ENCODE measurements around the gene LRRC58.
"Not testable (repeated sequence)": the region's sequence is repeated elsewhere in the genome, so short reads cannot be mapped to it uniquely, and the experiment has no call there.

Gene LRRC58

DNA sequence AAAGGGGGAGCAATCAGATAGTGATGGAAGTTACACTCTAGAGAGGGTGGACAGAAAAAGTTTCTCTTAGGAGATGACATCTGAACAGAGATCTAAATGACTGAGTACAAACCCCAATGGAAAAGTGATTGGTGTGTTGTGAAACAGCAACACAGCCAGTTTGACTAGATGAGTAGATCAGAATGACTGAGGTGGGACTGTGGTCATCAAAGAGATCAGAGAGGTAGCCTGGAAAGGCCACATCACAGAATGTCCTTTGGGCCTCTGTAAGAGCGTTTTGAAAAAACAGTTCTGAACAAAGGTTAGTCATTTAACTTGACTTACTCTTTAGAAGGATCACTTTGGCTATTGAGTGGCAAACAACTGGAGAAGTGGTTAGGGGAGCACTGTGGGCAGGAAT, 10.6 kb downstream of the LRRC58 start:
- no peak for DNase-seq

DNA sequence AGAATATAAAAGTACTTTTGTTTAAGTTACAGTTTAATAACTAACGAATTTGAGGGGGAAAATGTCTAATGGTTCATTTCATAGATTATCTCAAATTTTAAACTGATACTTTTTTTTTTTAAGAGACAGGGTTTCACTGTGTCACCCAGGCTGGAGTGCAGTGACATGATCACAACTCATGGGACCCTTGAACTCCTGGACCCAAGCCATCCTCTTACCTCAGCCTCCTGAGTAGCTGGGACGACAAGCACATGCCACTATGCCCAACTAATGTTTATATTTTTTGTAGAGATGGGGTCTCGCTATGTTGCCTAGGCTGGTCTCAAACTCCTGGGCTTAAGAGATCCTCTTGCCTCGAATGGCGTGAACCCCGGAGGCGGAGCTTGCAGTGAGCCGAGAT, 16.5 kb downstream of the LRRC58 start:
- DNase-seq = no peak

DNA sequence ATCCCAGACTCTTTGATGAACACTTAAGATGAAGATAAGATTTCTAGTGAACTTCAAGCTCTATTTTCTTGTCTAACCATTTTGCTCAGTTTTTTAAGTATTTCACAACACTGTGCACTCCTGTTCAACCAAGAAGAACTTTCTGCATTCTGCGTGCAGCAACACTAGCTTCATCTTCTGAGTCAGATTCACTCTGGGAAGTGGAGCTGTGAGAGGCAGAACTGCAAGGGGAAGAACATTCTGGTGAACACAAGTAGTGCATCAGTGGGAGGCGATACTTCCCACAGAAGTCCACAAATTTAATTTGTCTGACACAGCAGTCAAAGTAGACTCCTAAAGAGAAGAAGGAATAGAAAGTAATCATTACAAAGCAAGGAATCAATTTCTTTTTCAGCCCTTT, 18.1 kb downstream of the LRRC58 start:
- no peak for DNase-seq

DNA sequence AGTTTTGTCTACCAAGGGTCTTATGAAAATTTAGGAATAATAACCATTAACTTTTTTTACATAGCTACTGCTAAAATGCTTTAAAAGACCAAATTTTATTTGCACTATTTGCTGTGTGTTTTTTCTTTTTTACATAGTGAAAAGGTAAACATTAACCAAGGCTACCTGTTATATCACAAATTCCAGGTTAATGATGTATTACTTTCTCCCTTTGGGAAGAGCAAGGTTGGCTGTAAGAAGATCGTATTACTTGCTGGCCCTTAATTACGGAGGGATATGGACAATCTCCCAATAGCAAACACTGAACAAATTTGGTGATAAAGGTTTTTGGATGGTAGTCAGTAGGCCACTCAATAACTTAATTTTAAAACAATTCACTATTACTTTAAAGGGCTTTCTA, 22.4 kb downstream of the LRRC58 start:
- no peak for DNase-seq

DNA sequence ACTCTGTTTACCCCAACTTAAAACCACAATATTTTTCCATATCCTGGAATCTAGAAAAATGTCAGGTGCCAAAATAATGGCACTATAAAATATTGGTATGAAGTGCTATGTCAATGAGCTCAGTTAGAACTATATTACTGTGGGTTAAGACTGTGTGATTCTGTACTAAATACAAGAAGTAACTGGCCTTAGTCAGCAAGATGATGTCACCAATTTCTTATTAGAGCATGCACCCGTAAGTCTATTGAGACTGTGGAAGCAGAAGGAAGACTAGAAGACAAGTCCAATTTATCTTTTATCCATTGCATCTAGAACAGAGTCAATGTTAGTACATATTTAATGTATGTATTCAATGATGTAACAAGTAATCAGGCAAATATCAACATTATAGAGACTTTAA, 25.0 kb downstream of the LRRC58 start:
- DNase-seq = no peak

DNA sequence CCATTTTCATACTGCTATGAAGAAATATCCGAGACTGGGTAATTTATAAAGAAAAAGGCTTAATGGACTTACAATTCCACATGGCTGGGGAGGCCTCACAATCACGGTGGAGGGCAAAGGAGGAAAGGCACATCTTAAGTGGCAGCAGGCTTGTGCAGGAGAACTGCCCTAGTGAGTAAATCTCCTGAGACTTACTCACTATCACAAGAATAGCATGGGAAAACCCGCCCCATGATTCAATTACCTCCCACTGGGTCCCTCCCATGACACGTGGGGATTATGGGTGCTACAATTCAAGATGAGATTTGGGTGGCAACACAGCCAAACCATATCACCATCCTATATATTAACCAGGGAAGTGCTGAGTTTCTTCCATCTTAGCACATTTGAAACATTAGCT, 25.4 kb downstream of the LRRC58 start:
- DNase-seq = not testable (repeated sequence)

DNA sequence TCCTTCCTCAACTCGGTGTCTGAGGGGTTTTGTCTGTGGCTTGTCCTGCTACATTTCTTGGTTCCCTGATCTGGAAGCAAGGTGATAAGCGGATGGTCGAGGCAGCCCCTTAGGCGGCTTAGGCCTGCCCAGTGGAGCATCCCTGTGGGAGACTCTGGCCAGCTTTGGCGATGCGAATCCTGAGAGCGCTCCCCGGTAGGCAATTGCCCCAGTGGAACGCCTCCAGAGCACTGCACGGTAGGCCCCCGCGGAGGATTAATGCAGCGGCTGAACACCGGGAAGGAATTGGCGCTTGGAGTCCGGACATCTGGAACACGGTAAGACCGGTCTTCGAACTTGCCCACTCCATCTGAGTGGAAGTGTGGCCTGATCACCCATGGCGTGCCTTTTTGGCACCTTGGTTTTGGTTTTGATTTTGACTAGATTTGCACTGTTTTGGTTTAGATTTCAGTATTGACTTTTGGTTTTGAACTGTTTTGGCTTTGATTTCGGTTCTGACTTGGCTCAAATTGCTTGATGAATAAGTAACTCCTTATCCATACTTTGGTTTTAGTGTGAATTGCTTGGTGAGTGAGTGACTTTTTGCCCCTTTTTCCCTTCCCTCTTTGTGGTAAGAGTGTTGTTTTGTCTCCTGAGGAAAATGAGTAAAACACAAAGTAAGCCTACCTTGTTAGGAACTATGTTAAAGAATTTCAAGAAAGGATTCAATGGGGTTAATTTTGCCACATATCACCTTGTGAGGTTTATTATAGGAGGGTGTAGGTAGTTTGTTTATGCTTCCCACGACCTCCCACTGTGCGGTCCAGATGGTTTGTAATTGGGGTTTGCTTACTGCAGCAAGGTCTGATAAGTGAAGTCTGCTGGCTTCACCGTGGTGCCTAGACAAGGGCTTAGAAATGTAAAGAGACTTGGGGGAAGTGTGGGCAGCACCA, 37.0 kb downstream of the LRRC58 start:
- no peak for DNase-seq

DNA sequence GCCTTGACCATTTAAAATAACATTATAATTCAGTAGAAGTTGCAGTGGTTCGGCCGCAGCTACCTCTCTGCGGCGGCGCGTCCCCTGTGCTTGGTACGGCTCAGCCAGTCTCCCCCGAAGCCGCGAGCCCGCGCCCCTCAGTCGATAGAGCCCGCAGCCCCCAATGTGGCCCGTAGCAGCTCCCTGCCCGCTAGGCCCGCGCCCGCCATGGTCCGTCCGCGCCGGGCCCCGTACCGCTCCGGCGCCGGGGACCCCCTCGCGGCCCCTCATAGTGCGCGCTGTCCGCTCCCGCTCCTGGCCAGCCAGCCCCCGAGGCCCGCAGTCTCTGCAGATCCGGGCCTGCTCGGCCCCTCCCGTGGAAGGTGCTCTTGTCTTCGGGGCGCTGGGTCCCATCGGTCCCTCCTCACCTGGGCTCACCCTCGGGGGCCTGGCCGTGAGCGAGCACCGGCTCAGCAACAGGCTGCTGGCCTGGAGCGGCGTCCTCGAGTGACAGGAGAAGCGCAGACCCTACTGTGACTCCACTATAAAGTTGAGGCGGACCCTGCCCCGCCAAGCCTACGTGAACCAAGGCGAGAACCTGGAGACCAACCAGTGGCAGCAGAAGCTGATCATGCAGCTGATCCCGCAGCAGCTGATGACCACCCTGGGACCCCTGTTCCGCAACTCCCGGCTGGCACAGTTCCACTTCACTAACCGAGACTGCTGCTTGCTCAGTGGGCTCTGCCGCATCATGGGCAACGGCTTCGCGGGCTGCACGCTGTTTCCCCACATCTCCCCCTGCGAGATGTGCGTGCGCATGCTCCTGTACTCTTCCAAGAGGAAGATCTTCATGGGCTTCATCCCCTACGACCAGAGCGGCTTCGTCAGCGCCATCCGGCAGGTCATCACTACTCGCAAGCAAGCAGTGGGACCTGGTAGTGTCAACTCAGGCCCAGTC, 42.4 kb downstream of the LRRC58 start:
- no peak for DNase-seq

DNA sequence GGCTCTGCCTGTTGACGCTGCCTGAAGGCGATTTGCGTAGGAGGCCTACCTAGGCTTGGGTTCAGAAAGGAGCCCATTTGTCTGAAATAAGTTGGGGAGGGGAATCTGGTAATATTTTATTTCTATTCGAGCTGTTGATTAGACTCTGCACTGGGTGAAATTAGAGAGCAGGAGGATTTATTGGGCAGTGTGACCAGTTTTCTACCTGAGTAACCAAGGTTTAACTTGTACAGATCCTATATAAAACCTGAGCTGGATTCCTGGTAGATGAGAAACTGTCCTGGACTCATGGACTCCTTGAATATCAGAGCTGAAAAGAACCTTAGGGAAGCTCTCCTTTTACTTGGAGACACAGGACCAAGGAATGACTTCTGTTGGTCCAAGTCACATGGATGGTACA, 44.5 kb downstream of the LRRC58 start:
- no peak for DNase-seq

DNA sequence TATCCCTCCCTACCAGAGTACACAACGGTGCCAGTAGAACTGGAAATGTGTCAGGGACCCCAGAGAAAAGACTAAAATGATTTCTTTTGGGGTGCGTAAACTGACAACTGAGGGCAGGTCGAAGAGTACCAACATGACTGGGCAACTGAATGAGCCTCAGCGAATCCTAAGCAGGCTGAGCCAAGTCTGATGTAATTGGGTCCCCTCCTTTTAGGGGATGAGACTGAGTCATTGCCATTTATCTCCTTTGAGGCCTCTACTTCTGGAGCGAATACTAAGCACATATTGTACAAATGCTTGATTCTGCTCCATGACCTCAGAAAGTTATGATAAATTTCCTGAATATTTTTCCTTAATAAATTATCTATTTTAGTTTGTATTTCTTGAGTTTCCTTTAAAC, 46.8 kb downstream of the LRRC58 start:
- DNase-seq = no peak

DNA sequence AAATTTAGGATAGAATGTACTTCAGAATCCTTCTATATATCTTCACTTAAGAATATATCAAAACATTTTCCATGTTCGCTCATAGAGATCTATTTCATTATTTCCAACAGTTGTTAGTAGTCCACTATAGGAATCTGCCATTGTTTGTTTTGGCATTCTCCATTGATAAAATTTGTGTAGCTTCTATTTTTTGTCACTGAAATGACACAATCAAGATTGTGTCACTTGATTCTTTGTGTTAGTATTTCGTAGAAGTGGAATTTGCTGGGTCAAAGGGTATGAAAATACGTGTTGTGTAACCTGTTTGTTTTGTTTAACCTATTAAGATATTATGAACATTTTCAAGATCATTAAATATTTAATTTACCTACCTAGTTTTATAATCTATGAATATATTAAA, 48.2 kb downstream of the LRRC58 start:
- no peak for DNase-seq

DNA sequence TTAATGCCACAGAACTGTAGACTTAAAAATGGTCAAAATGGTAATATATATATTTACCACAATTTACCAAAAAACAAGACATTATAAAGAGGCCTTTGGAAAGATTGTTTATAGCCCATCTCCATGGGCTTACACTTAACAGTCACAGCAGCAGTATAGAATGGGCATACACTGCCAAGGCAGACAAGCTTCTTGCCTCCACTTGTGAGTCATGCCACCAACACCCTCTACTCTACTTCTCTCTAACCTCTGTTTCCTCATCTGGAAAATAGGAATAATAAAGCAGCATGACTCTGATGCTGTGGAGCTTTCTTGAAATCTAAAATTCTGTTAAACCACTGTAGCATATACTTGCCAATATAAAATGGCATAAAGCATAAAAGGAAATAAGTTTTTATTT, 49.8 kb downstream of the LRRC58 start:
- no peak for DNase-seq

DNA sequence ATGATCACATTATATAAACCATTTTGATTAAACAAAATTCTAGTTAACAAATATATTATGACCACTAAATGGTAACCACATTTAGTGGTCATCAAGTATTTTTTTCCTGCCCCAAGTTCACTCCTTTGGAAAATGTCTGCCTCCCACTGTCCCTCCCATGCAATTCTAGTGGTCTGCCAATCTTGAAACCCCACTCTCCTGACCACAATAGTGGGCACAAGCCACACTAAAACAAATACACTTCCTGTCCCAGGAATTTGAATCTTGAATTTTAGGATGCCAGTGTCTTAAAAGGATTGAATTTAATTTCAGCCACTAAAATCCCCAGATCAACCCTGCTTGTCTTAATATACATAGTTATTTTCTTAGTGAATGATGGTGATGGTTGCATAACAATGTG, 50.2 kb downstream of the LRRC58 start:
- no peak for DNase-seq

DNA sequence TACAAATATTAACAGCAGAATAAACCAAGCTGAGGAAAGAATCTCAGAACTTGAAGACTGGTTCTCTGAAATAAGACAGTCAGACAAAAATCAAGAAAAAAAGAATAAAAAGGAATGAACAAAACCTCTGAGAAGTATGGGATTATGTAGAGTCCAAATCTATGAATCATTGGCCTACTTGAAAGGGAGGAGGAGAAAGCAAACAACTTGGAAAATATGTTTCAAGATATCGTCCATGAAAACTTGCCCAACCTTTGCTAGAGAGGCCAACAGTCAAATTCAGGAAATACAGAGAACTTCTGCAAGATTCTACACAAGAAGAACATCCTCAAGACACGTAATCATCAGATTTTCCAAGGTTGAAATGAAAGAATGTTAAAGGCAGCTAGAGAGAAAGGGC, 57.6 kb downstream of the LRRC58 start:
- DNase-seq = not testable (repeated sequence)

DNA sequence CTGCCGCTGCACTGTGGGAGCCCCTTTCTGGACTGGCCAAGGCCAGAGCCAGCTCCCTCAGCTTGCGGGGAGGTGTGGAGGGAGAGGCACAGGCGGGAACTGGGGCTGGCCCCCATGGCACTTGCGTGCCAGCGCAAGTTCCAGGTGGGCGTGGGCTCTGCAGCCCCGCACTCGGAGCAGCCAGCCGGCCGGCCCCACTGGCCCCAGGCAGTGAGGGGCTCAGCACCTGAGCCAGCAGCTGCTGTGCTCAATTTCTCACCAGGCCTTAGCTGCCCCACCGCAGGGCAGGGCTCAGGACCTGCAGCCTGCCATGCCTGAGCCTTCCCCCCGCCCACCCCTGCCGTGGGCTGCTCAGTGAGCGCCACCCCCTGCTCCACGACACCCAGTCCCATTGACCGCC, 59.5 kb downstream of the LRRC58 start:
- no peak for DNase-seq

DNA sequence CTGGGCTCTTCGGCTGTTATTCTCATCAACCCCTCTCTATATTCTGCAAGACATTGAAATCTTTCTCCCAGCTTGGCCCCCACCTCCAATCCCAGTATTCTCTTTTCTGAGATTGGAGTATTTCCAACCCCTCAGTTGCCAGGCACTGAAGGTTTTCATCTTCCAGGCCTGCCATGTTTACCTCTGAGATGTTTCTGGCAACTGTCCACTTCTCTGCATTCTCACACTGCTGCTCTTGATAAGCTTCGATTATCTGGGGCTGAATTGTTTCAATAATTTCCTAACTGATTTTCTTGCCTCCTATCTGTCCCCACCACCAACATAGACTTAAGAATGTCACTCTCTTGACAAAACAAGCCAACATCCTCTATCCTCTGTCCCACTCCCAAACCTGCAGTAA, 62.7 kb downstream of the LRRC58 start:
- DNase-seq = no peak

DNA sequence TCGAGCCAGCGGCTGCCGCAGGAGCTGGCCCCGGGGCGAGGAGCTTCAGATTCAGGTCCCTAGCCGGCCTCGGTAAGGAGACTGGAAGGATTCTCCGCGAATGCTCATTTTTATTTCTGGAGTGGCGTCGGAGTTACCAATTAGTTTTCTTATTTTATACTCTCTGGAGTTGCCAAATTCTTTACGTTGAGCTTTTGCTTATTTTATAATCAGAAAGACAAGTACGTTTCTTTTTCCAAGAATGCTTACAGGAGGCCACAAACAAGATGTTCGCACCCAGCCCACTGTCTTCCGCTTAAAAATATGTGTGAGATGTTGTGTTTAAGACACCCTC, 63.7 kb downstream of the LRRC58 start:
- no peak for DNase-seq

DNA sequence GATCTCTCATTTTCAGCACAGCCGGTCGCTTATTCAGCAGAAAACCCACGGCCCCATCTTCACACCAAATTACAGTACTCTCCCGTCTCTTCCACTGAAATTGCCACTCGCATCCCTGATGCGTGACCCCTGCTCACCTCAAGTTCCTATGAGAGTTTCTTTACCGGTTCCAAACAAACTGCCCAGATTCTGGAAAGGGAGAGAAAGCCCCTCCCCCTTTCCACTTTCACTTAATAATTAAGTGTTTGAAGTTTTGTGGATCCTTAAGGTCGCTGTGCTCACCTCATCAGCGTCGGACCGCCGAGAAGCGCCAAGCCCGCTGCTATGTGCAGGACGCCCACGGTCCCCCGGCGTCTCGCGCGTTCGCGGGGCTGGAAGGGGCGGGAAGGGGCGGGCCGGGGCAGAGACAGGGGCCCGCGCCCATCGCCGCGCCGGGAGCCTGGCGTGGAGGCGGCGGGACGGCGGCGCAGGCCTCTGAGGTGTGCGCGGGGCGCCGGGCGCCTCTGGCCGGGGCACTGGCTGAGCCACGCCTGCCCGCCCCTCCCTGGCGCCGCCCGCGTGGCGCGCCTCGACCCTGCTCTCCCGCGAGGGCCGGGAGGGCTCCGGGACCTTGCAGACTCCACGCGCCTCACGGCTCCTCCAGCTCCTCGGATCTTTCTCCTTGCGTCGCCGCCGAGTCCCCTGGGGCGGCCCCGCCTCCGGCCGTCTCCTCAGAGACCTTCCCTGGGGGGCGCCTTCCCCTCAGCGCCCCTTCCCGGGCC, 64.2 kb downstream of the LRRC58 start, which contains the start of gene GPR156:
GPR156 (minus strand) TSS at position 476 of the 761 bp plus-strand sequence. CDS start 41,124 bp downstream, outside the sequence.
- no peak for DNase-seq

DNA sequence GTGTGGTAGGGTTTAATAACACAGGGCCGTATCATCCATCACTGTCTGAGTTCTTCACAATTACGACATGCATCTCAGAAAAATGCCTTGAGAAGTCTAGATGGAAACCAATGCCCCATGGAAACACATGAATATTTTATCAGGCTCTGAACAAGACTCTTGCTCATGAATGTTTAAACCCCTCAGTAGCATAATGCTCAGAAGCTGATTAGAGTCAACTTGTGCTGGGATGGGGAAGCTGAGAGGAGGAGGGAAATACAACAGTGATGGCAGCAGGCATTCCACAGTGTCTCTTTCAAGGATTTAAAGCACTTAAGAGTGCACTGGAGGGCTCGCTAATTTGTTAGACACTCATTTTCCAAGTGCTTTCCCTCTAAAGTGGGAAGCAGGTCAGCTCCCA, 67.9 kb downstream of the LRRC58 start:
- no peak for DNase-seq

DNA sequence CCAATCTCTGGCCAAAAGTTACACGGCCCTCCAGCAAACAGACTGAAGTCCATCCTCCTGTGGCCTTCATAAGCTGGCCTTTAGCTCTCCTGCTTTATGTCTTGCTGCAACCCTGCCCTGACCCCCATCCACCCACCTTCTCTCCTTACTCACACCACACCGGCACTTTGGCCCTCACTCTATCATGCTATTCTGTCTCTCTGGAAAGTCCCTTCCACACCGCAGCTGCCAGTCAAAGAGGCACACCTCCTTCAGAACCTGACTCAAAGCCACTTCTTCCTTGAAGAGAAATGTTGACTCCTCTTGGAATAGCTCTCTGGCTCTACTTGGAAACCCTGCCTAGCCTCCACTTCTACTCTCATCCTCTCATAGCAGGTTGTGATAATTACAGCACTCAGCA, 68.6 kb downstream of the LRRC58 start:
- DNase-seq = no peak

DNA sequence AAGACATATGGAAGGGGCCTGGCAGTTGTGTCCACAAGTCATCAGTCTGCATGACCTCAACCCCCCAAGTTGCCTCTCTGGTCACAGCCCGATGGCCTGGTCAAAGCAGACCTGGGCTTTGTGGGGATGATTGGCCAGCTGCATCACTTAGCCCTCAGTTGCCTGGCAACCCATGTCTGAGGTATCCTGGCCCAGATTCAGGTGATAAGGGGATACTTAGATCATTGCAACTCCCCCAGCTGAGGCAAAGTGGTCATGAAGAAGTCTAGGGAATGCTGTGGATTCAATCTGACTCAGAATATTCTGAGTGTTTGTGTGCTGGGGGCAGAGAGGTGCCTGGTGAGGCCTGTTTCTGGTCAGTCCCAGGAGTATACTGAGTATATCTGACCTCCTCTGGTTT, 69.1 kb downstream of the LRRC58 start:
- no peak for DNase-seq

DNA sequence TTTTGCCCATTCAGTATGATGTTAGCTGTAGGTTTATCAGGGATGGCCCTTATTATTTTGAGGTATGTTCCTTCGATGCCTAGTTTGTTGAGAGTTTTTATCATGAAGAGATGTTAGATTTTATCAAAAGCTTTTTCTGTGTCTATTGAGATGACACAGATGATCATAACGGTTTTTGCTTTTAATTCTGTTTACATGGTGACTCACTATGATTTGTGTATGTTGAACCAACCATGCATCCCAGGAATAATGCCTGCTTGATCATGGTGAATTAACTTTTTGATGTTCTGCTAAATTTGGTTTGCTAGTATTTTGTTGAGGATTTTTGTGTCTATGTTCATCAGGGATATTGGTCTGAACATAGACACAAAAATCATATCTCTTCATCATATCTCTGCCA, 72.4 kb downstream of the LRRC58 start:
- DNase-seq = no peak

DNA sequence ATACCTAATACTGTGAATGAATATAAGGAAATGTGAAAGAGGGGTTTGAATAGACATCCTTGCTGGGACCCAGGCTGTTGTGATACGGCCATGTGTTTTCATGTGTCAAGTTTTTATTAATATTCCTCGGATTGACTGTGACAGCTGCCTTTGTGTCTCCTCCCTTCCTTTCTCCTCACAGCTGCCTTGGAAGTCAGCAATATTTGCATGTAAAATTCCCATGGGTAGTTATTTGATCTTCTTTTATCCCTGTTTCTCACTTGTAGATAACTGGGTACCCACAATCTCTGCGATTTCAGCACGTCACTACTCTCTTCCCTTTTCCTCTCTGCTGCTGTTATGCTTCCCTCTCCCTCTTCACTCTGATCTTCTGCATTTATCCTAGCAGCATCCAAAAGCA, 73.5 kb downstream of the LRRC58 start:
- DNase-seq = no peak

Measured in CD4-positive, alpha-beta T cell treated with Interferon alpha-2 for 1 hour (primary cell).